Measurements from ENCODE around the gene HDAC3. TPM values are rescaled to one million over a fixed set of nuclear protein-coding genes. Genes with fewer than 3 reads are reported as not detected.

Gene HDAC3
- total RNA-seq, result 32.7 and 38.1 TPM in 2 replicates

DNA sequence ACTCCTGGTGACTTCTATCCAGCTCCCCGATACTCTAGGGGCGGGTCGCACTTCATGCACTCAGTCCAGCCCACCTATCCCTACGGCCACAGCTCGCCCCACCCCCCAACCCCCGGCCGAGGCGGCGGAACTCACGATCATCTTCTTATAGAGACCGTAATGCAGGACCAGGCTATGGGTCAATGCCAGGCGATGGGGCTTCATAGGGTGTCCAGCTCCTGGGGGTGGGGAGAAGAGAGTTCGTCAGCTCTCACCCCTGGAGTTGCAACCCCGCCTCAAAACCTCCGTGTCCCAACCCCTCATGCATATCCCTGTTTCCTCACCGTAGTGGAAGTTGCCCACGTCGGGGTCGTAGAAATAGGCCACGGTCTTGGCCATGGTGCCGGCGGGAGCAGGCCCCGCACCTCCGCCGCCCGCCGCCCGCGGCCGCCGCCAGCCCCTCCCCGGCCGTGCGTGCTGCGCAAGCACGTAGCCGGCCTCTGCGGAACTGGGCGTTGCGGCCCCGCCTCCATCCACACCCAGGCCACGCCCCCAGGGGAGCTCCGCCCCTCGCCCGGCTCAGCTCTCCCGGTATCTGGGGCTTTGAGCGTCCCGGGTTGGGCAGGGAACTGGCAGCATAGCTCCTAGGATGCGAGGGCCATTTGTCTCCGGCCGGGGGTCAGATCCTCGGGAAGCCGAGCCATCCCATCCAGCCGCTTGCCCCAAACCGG is at the start of gene HDAC3, which contains the start of gene RELL2:
Gene HDAC3, minus strand, starts transcription at position 437 of the 710 bp plus-strand sequence. Its CDS starts 59 bp downstream, at position 378.
Gene RELL2, plus strand, starts transcription at position 585 of the 710 bp plus-strand sequence. CDS start 1,229 bp downstream, outside the sequence.

DNA sequence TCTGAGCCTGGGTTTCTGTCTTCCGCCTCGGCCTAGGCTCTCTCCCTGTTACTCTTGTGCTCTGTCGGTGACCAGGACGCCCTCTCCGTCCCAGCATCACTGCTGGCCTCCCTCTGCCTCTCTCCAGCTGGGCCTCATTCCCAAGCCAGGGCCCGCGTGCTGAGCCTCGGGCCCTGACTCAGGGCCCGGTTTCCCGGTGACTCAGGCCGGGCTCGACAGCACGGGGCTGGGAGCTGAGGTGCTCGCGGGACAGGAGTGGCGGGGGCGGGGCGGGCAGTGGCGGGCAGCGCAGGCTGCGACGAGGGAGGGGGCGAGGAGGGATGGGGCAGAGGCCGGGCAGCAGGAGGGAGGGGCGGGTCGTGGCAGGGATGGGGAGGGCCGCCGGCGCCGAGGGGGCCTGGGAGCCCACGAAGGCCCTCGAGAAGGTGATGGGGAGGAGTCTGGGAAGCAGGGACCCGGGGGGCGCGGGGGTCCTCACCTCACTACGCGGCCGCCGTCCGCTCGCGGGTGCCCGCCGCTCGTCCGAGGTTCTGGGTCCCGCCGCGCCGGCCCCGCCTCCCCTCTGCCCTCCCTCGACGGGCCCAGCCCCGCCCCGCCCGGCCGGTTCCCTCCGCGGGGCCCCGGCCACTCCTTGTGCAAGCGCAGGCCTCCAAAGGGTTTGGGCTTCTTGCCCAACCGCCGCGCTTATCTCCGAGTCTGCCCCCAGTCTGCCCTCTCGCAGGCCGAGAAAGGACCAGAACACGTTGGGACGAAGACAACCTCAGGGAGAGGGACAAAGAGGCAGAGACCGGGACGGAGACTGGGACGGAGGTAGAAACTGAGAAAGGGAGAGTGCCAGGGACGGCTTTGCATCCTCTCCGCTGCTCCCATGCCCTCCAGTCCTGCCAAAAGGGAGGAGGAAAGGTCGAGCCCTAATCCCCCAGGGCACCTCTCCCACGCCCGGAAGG is 45.3 kb upstream of the HDAC3 start, which contains the start of gene ARAP3:
Gene ARAP3, minus strand, starts transcription at position 536 of the 947 bp plus-strand sequence. CDS start 1,744 bp downstream, outside the sequence.

DNA sequence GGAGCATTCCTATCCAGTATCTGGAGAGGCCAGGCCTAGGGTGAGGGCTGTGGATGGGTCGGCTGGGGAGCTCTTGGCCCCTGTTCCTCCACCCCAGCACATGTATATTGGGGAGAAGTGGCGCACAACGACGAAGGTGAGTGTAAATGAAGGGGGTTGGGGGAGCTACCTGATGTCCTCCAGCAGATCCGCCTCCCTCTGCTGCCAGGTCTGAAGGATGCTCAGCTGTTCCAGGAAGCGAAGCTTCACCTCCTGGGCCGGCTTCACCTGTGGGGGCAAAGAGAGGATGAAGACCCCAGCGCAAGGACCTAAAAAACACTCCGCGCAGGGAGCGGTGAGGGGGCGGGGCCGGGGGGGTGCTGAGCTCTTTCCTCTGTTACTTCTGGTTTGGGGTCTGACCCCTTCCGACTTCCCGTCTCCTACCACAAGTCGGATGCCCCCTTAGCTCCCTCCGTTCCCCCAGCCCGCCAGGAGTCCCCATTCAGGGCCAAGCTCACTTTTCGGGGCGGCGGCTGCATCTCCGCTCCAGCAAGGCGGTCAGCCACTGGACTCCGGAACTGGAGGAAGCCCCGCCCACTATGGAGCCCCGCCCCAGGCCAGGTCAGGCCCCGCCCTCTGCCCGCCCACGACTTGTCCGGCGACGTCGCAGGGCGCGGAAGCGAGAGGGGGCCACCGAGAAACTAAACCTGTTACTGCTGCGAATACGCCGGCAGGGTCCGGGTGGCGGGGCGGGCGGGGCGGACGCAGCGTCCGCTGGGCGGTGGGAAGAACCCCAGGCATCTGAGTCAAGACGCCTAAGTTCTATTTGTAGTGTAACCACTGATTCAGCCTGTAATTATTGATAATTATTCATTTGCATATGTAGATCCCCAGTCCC is 14.4 kb upstream of the HDAC3 start, which contains the start of gene FCHSD1:
Gene FCHSD1, minus strand, starts transcription at position 568 of the 877 bp plus-strand sequence. Its CDS starts 50 bp downstream, at position 518.

DNA sequence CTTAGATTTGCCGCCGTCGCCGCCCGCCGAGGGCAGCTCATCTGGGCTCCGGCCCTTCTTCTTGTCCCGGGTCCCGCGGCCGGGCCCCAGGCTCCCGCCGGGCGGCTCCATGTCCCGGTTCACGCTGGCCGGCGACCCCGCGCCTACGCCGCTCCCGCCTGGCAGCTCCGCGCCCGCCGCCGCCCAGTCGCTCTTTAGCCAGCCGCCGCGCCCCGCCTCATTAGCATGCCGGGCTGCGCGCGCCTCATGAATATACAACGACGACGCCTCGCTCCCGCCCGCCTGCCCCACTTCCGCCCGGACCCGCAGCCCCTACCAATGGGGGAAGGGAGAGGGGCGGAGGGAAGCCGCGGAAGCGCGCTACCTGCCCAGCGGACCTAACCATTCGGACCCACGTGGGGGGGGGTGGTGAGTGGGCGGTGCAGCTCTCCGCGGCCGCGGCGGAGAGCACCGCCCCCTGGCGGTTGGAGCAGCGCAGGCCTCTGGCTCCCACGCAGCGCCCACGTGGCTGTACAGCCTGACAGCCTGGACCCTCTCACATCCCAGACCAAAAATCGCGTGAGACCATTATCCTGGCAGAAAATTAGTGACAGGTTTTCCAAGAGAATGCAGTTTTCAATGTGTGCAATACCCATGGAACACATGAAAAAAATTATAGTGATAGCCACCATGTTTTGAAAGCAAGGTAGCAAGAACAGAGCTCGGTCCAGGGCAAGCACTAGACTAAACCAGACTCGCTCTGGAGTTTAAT is 17.7 kb downstream of the HDAC3 start, which contains the start of gene DIAPH1:
Gene DIAPH1, minus strand, starts transcription at position 197 of the 751 bp plus-strand sequence. Its CDS starts 86 bp downstream, at position 111.

Other genes with a start within 250 kb of the HDAC3 start
- gene PCDHGB4, start 249.2 kb downstream of the HDAC3 start, total RNA-seq, result 14.1 and 14.6 TPM in 2 replicates
- 1.4 and 1.5 TPM in 2 replicates for gene PCDHGA8, start 244.2 kb downstream of the HDAC3 start, total RNA-seq
- gene PCDHGB5, start 238.9 kb downstream of the HDAC3 start, total RNA-seq, result 32.0 and 38.0 TPM in 2 replicates
- 5.3 and 6.2 TPM in 2 replicates for gene PCDHGA9, start 234.1 kb downstream of the HDAC3 start, total RNA-seq
- 2.6 and 3.6 TPM in 2 replicates for gene PCDHGB6, start 228.8 kb downstream of the HDAC3 start, total RNA-seq
- gene PCDHGA10, start 223.9 kb downstream of the HDAC3 start, total RNA-seq, result 8.7 and 11.3 TPM in 2 replicates
- 19.9 and 21.6 TPM in 2 replicates for gene PCDHGB7, start 219.2 kb downstream of the HDAC3 start, total RNA-seq
- 15.6 and 18.8 TPM in 2 replicates for gene PCDHGA11, start 215.8 kb downstream of the HDAC3 start, total RNA-seq
- gene PCDHGA12, start 206.3 kb downstream of the HDAC3 start, total RNA-seq, result 41.9 and 43.9 TPM in 2 replicates
- gene PCDHGC3, start 160.9 kb downstream of the HDAC3 start, total RNA-seq, result 95.9 and 108 TPM in 2 replicates
- 1.1 and 26.8 TPM in 2 replicates for gene PCDHGC4, start 151.8 kb downstream of the HDAC3 start, total RNA-seq
- 2.1 and 2.9 TPM in 2 replicates for gene PCDHGC5, start 147.8 kb downstream of the HDAC3 start, total RNA-seq
- gene DIAPH1, start 17.8 kb downstream of the HDAC3 start, total RNA-seq, result 26.5 and 32.1 TPM in 2 replicates
- gene RELL2, start 148 bp upstream of the HDAC3 start, total RNA-seq, result 0.44 and 1.9 TPM in 2 replicates
- 6.5 and 6.7 TPM in 2 replicates for gene FCHSD1, start 14.6 kb upstream of the HDAC3 start, total RNA-seq
- 6.2 and 7.1 TPM in 2 replicates for gene ARAP3, start 45.4 kb upstream of the HDAC3 start, total RNA-seq
- gene PCDH1, start 241.6 kb upstream of the HDAC3 start, total RNA-seq, result 3.3 and 4.9 TPM in 2 replicates